Neural cell (in vitro differentiated cells): ENCODE results near the gene THBD. TPM values are rescaled to one million over a fixed set of nuclear protein-coding genes. Genes with fewer than 3 reads are reported as not detected.

Experiments
- H2AFZ ChIP-seq: fragments of 200-600, 300-800 bp; sonication (generic), shearing (Covaris generic); 2 replicates; pipeline ENCODE4 v1.6.0; 2014; ENCODE audit warnings: low read depth, mild to moderate bottlenecking, antibody characterized with exemption, low read length, moderate library complexity
- H3F3A ChIP-seq: fragments of 200-600 bp; shearing (Covaris generic); 2 replicates; pipeline ENCODE4 v1.6.1; 2016; ENCODE audit warnings: mild to moderate bottlenecking, moderate library complexity, mixed read lengths, antibody characterized with exemption, low read length; ENCODE audit not compliant: insufficient read depth, poor library complexity, severe bottlenecking
- H3K27ac ChIP-seq: fragments of 200-600, 300-800 bp; sonication (generic), shearing (Covaris generic); 2 replicates; pipeline ENCODE4 v1.5.1; 2014; ENCODE audit warnings: mild to moderate bottlenecking, low read length, moderate library complexity
- H3K27me3 ChIP-seq: fragments of 300-800, 200-600 bp; sonication (generic), shearing (Covaris generic); 2 replicates; pipeline ENCODE4 v1.6.0; 2014; ENCODE audit warnings: mild to moderate bottlenecking, low read depth, low read length, moderate library complexity; ENCODE audit not compliant: insufficient read depth
- H3K36me3 ChIP-seq: fragments of 300-800, 200-600 bp; sonication (generic), shearing (Covaris generic); 2 replicates; pipeline ENCODE4 v1.5.1; 2014; ENCODE audit warnings: mild to moderate bottlenecking, antibody characterized with exemption, low read length, moderate library complexity; ENCODE audit not compliant: insufficient read depth
- H3K4me2 ChIP-seq: fragments of 300-800, 200-600 bp; sonication (generic), shearing (Covaris generic); 2 replicates; pipeline ENCODE4 v1.6.0; 2014; ENCODE audit warnings: mild to moderate bottlenecking, low read length
- H3K4me3 ChIP-seq: fragments of 300-800, 200-600 bp; sonication (generic), shearing (Covaris generic); 2 replicates; pipeline ENCODE4 v1.5.1; 2014; ENCODE audit warnings: mild to moderate bottlenecking, low read length, moderate library complexity
- H3K79me2 ChIP-seq: fragments of 200-600 bp; shearing (Covaris generic); replicated peaks from 2 replicates; pipeline ENCODE4 v1.6.0; 2014; ENCODE audit warnings: mild to moderate bottlenecking, low read length, moderate library complexity; ENCODE audit not compliant: insufficient read depth
- H3K9ac ChIP-seq: fragments of 300-800, 200-600 bp; sonication (generic), shearing (Covaris generic); 2 replicates; pipeline ENCODE4 v1.6.1; 2016; ENCODE audit warnings: mild to moderate bottlenecking, low read length, mixed read lengths
- H3K9me2 ChIP-seq: fragments of 200-600 bp; shearing (Covaris generic); 2 replicates; pipeline ENCODE4 v1.6.1; 2016; ENCODE audit warnings: mild to moderate bottlenecking, low read length, mixed read lengths; ENCODE audit not compliant: insufficient read depth
- H3K9me3 ChIP-seq: fragments of 200-600, 300-800 bp; sonication (generic), shearing (Covaris generic); 2 replicates; pipeline ENCODE4 v1.6.1; 2016; ENCODE audit warnings: mild to moderate bottlenecking, mixed run types, low read length, moderate library complexity, mixed read lengths
- H4K20me1 ChIP-seq: fragments of 200-600 bp; shearing (Covaris generic); 2 replicates; pipeline ENCODE4 v1.6.1; 2016; ENCODE audit warnings: mild to moderate bottlenecking, mixed run types; ENCODE audit not compliant: insufficient read depth
- CTCF ChIP-seq: fragments of 450-650 bp; IDR thresholded peaks from 2 replicates; pipeline ENCODE4 v1.5.1; 2014; ENCODE audit warnings: antibody characterized with exemption, mild to moderate bottlenecking, moderate library complexity; ENCODE audit not compliant: poor library complexity, severe bottlenecking
- EP300 ChIP-seq: fragments of 450-650 bp; conservative IDR thresholded peaks from 2 replicates; pipeline ENCODE4 v1.6.1; 2014; ENCODE audit warnings: antibody characterized with exemption, mild to moderate bottlenecking, moderate library complexity; ENCODE audit not compliant: poor library complexity, severe bottlenecking
- EZH2 ChIP-seq: fragments of 200-600, 300-800 bp; shearing (Covaris generic), sonication (generic); IDR thresholded peaks from 2 replicates; pipeline ENCODE4 v1.6.1; 2014; ENCODE audit warnings: antibody characterized with exemption, low read length, borderline replicate concordance, mild to moderate bottlenecking; ENCODE audit not compliant: insufficient read depth, poor library complexity, severe bottlenecking
- MXI1 ChIP-seq: fragments of 450-650 bp; conservative IDR thresholded peaks from 2 replicates; pipeline ENCODE4 v1.6.1; 2014; ENCODE audit warnings: antibody characterized with exemption, mild to moderate bottlenecking; ENCODE audit not compliant: poor library complexity, severe bottlenecking
- POLR2AphosphoS5 ChIP-seq: IDR thresholded peaks from 2 replicates; pipeline ENCODE4 v1.6.1; 2012
- RAD21 ChIP-seq: fragments of 450-650 bp; conservative IDR thresholded peaks from 2 replicates; pipeline ENCODE4 v1.6.1; 2014; ENCODE audit warnings: antibody characterized with exemption, mild to moderate bottlenecking, moderate library complexity
- SMC3 ChIP-seq: fragments of 450-650 bp; conservative IDR thresholded peaks from 2 replicates; pipeline ENCODE4 v1.6.1; 2014; ENCODE audit warnings: antibody characterized with exemption, mild to moderate bottlenecking, moderate library complexity; ENCODE audit not compliant: poor library complexity
- TAF1 ChIP-seq: IDR thresholded peaks from 2 replicates; pipeline ENCODE4 v1.6.1; 2012; ENCODE audit warnings: low read depth
- polyA plus RNA-seq: library from polyadenylated mRNA; depleted of rRNA; stranded (reverse); fragments of >200 nt; gene quantifications from 2 replicates; pipeline ENCODE4 v1.2.3, GENCODE V29; 2014
- TF ChIP-seq, protein P1 (sequence below): IDR thresholded peaks from 2 replicates; pipeline ENCODE4 v1.6.1; 2012; ENCODE audit warnings: borderline replicate concordance

THBD gene
- polyA plus RNA-seq, 1 donor from 2014 or later, result not detected

- no peaks in the 10 kb centered on the region for H3K27me3 ChIP-seq
- H3K9ac ChIP-seq, result no peak overlapping the region
- no peaks in the 10 kb centered on the region for H3K9me2 ChIP-seq
- H3K36me3 ChIP-seq, result no peaks in the 10 kb centered on the region
- no peak overlapping the region for H3K27ac ChIP-seq
- no peak overlapping the region for H2AFZ ChIP-seq
- H3K79me2 ChIP-seq, result no peaks in the 10 kb centered on the region
- no peak overlapping the region for H3K4me3 ChIP-seq
- no peaks in the 10 kb centered on the region for H3F3A ChIP-seq
- H3K9me3 ChIP-seq, result no peaks in the 10 kb centered on the region
- no peak for TF ChIP-seq POLR2AphosphoS5
- no peak for TF ChIP-seq EZH2
- TF ChIP-seq, protein P1, sequence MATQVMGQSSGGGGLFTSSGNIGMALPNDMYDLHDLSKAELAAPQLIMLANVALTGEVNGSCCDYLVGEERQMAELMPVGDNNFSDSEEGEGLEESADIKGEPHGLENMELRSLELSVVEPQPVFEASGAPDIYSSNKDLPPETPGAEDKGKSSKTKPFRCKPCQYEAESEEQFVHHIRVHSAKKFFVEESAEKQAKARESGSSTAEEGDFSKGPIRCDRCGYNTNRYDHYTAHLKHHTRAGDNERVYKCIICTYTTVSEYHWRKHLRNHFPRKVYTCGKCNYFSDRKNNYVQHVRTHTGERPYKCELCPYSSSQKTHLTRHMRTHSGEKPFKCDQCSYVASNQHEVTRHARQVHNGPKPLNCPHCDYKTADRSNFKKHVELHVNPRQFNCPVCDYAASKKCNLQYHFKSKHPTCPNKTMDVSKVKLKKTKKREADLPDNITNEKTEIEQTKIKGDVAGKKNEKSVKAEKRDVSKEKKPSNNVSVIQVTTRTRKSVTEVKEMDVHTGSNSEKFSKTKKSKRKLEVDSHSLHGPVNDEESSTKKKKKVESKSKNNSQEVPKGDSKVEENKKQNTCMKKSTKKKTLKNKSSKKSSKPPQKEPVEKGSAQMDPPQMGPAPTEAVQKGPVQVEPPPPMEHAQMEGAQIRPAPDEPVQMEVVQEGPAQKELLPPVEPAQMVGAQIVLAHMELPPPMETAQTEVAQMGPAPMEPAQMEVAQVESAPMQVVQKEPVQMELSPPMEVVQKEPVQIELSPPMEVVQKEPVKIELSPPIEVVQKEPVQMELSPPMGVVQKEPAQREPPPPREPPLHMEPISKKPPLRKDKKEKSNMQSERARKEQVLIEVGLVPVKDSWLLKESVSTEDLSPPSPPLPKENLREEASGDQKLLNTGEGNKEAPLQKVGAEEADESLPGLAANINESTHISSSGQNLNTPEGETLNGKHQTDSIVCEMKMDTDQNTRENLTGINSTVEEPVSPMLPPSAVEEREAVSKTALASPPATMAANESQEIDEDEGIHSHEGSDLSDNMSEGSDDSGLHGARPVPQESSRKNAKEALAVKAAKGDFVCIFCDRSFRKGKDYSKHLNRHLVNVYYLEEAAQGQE, result no peak
- TF ChIP-seq EP300, result no peak
- no peak for TF ChIP-seq SMC3
- no peak for TF ChIP-seq RAD21
- TF ChIP-seq CTCF, result no peak
- no peaks in the 10 kb centered on the region for H4K20me1 ChIP-seq
- H3K4me2 ChIP-seq, result no peak overlapping the region
Observed at GRCh38 chr20:23090878-23091277, 41.4 kb upstream of the THBD start.

- Histone ChIP-seq H2AFZ (no peak overlapping the region), H3K36me3 (no peaks in the 10 kb centered on the region), H3K9me3 (no peaks in the 10 kb centered on the region), H3K79me2 (no peaks in the 10 kb centered on the region), H3K9me2 (no peaks in the 10 kb centered on the region), H4K20me1 (no peaks in the 10 kb centered on the region), H3K4me3 (no peak overlapping the region), H3F3A (no peaks in the 10 kb centered on the region), H3K27me3 (no peaks in the 10 kb centered on the region), H3K9ac (no peak overlapping the region), H3K27ac (no peak overlapping the region), H3K4me2 (no peak overlapping the region)
- no peak for TF ChIP-seq EP300
- TF ChIP-seq CTCF, result no peak
- TF ChIP-seq SMC3, result no peak
- TF ChIP-seq TAF1, result no peak
- TF ChIP-seq MXI1, result no peak
- TF ChIP-seq EZH2, result no peak
- TF ChIP-seq RAD21, result no peak
- TF ChIP-seq, protein P1, result no peak
- no peak for TF ChIP-seq POLR2AphosphoS5
Observed at GRCh38 chr20:23090147-23090546, 40.7 kb upstream of the THBD start.
